IMR-90 (cell line): ENCODE measurements around the gene SURF6. TPM values are rescaled to one million over a fixed set of nuclear protein-coding genes. Genes with fewer than 3 reads are reported as not detected.

ENCODE experiments used
- microRNA-seq, 2 experiments: library from miRNA; stranded (forward) in 1 of 2; unstranded in 1 of 2; fragments of 10-50 nt in 1 of 2; fragments of <30 nt in 1 of 2; gene quantifications in 1 of 2; microRNA quantifications in 1 of 2; one replicate each; pipeline versions ENCODE3 to v1.1.0; 2013 to 2020; ENCODE audit not compliant: insufficient read depth in 1 of 2, insufficient read length in 1 of 2, unreplicated experiment in 1 of 2
- polyA plus RNA-seq, 3 experiments: library from polyadenylated mRNA; depleted of rRNA; stranded (reverse); fragments of >200 nt; gene quantifications; 2 replicates each; pipeline ENCODE4 v1.2.3, GENCODE V29; 2012; ENCODE audit warnings: low replicate concordance in 1 of 3
- small RNA-seq, 5 experiments: library from RNA; depleted of rRNA; stranded (forward); fragments of <200 nt; gene quantifications; one replicate each; pipeline ENCODE3, GENCODE V24; 2012
- total RNA-seq: library from RNA; depleted of rRNA; stranded (reverse); fragments of >200 nt; gene quantifications from 2 replicates; pipeline ENCODE4 v1.2.3, GENCODE V29; 2012; rRNA removed

Gene SURF6
- total and polyA plus RNA-seq, 2 of the 4 experiments (the other 2 are of a cell fraction): 6.1 to 12.8 TPM

Small RNA genes within 50 kb of the gene (microRNA-seq; reads per million reads assigned to microRNA genes)
- not detected for gene RF00019 (ENCODE audit: insufficient read depth, insufficient read length)
- not detected for gene SNORD24 (ENCODE audit: insufficient read depth, insufficient read length)
- gene SNORD36A (ENCODE audit: insufficient read depth, insufficient read length): not detected
- gene SNORD36B (ENCODE audit: insufficient read depth, insufficient read length): not detected
- gene SNORD36C (ENCODE audit: insufficient read depth, insufficient read length): not detected

Small RNA genes within 50 kb of the gene (small RNA-seq; reads per million reads assigned to genes)
- gene RF00019 (0 reads per million in 5 experiments), gene SNORD24 (0 reads per million in 5 experiments), gene SNORD36A (0 reads per million in 5 experiments), gene SNORD36B (0 reads per million in 5 experiments), gene SNORD36C (0 reads per million in 5 experiments)

Other genes starting within 250 kb of the SURF6 start
- gene RALGDS, start 214.9 kb downstream of the SURF6 start, total RNA-seq: 12.2 and 13.1 TPM in 2 replicates
- gene RALGDS, start 214.9 kb downstream of the SURF6 start, polyA plus RNA-seq (2012; rRNA removed): 36.9 and 37.2 TPM in 2 replicates
- gene GBGT1, start 172.3 kb downstream of the SURF6 start, total RNA-seq: 0.83 and 1.8 TPM in 2 replicates
- gene GBGT1, start 172.3 kb downstream of the SURF6 start, polyA plus RNA-seq (2012; rRNA removed): 2.4 and 3.2 TPM in 2 replicates
- not detected in 2 replicates for gene OBP2B, start 126.9 kb downstream of the SURF6 start, total RNA-seq
- not detected in 2 replicates for gene OBP2B, start 126.9 kb downstream of the SURF6 start, polyA plus RNA-seq (2012; rRNA removed)
- gene ABO, start 61.0 kb downstream of the SURF6 start, total RNA-seq: not detected in 2 replicates
- not detected in 2 replicates for gene ABO, start 61.0 kb downstream of the SURF6 start, polyA plus RNA-seq (2012; rRNA removed)
- gene MED22, start 11.9 kb upstream of the SURF6 start, total RNA-seq: 6.9 and 7.9 TPM in 2 replicates
- gene MED22, start 11.9 kb upstream of the SURF6 start, polyA plus RNA-seq (2012; rRNA removed): 28.3 and 32.9 TPM in 2 replicates
- gene RPL7A, start 12.0 kb upstream of the SURF6 start, total RNA-seq: 3,220 TPM in 2 replicates
- 4,034 and 4,096 TPM in 2 replicates for gene RPL7A, start 12.0 kb upstream of the SURF6 start, polyA plus RNA-seq (2012; rRNA removed)
- 10.3 and 15.1 TPM in 2 replicates for gene SURF1, start 20.3 kb upstream of the SURF6 start, total RNA-seq
- gene SURF1, start 20.3 kb upstream of the SURF6 start, polyA plus RNA-seq (2012; rRNA removed): 23.4 and 24.5 TPM in 2 replicates
- 9.9 and 12.5 TPM in 2 replicates for gene SURF2, start 20.4 kb upstream of the SURF6 start, total RNA-seq
- gene SURF2, start 20.4 kb upstream of the SURF6 start, polyA plus RNA-seq (2012; rRNA removed): 16.3 and 21.8 TPM in 2 replicates
- gene SURF4, start 39.9 kb upstream of the SURF6 start, total RNA-seq: 512 and 532 TPM in 2 replicates
- 293 and 307 TPM in 2 replicates for gene SURF4, start 39.9 kb upstream of the SURF6 start, polyA plus RNA-seq (2012; rRNA removed)
- gene STKLD1, start 40.2 kb upstream of the SURF6 start, total RNA-seq: 0.28 and 0.54 TPM in 2 replicates
- 0.65 and 0.69 TPM in 2 replicates for gene STKLD1, start 40.2 kb upstream of the SURF6 start, polyA plus RNA-seq (2012; rRNA removed)
- 16.1 and 18.3 TPM in 2 replicates for gene REXO4, start 81.8 kb upstream of the SURF6 start, total RNA-seq
- gene REXO4, start 81.8 kb upstream of the SURF6 start, polyA plus RNA-seq (2012; rRNA removed): 21.8 and 23.1 TPM in 2 replicates
- gene ADAMTS13, start 86.2 kb upstream of the SURF6 start, total RNA-seq: under 0.01 and 0.18 TPM in 2 replicates
- 2.8 and 3.1 TPM in 2 replicates for gene ADAMTS13, start 86.2 kb upstream of the SURF6 start, polyA plus RNA-seq (2012; rRNA removed)
- gene CACFD1, start 123.8 kb upstream of the SURF6 start, total RNA-seq: 1.9 and 2.0 TPM in 2 replicates
- gene CACFD1, start 123.8 kb upstream of the SURF6 start, polyA plus RNA-seq (2012; rRNA removed): 5.9 and 6.6 TPM in 2 replicates
- 2.9 and 3.1 TPM in 2 replicates for gene SLC2A6, start 142.9 kb upstream of the SURF6 start, total RNA-seq
- 8.5 and 9.3 TPM in 2 replicates for gene SLC2A6, start 142.9 kb upstream of the SURF6 start, polyA plus RNA-seq (2012; rRNA removed)
- not detected in 2 replicates for gene MYMK, start 188.8 kb upstream of the SURF6 start, total RNA-seq
- gene MYMK, start 188.8 kb upstream of the SURF6 start, polyA plus RNA-seq (2012; rRNA removed): not detected in 2 replicates
- gene ADAMTSL2, start 198.5 kb upstream of the SURF6 start, total RNA-seq: not detected in 2 replicates
- gene ADAMTSL2, start 198.5 kb upstream of the SURF6 start, polyA plus RNA-seq (2012; rRNA removed): not detected in 2 replicates